Prostate gland (tissue), 2 donors: Measurements from ENCODE around the gene MB21D2.

Experiments used
- CTCF ChIP-seq, 4 experiments: fragments of 200-600 bp in 2 of 4; fragments of 450-650 bp in 2 of 4; sonication (generic) in 2 of 4; IDR thresholded peaks; 1 replicate in 3 of 4; 2 replicates in 1 of 4; pipeline ENCODE4 v1.5.1; 2016 to 2019; ENCODE audit warnings: antibody characterized with exemption in 4 of 4, mild to moderate bottlenecking in 2 of 4, moderate library complexity in 2 of 4
- POLR2A ChIP-seq: fragments of 450-650 bp; IDR thresholded peaks from one replicate; pipeline ENCODE4 v1.6.1; 2016; ENCODE audit warnings: antibody characterized with exemption, mild to moderate bottlenecking
- POLR2AphosphoS5 ChIP-seq: sonication (generic); formaldehyde crosslinking; IDR thresholded peaks from one replicate; pipeline ENCODE4 v1.6.1; 2017; ENCODE audit warnings: antibody characterized with exemption

GRCh38 chr3:192842138-192842537, 75.5 kb downstream of the MB21D2 start:
- TF ChIP-seq POLR2A (no peak), CTCF (IDR thresholded peaks at IDR 0.05) (no peak), POLR2AphosphoS5 (no peak)
